Measurements from ENCODE around the gene VWA3B.

The VWA3B gene

DNA sequence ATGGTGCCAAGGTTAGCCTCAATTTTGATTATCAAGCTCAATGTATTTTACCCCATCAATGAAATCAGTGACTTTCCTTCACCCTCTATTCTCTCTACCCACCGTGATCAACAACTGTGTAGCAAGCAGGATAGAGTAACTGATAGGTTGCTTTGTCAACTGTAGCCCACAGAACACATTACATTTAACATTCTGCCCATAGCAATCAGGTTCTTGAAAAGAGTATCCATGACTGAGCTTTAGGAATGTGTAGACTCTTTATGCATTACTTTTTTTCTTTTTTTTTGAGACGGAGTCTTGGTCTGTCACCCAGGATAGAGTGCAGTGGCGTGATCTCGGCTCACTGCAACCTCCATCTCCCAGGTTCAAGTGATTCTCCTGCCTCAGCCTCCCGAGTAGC, 19.8 kb upstream of the VWA3B start:
- TF ChIP-seq, protein P1, sequence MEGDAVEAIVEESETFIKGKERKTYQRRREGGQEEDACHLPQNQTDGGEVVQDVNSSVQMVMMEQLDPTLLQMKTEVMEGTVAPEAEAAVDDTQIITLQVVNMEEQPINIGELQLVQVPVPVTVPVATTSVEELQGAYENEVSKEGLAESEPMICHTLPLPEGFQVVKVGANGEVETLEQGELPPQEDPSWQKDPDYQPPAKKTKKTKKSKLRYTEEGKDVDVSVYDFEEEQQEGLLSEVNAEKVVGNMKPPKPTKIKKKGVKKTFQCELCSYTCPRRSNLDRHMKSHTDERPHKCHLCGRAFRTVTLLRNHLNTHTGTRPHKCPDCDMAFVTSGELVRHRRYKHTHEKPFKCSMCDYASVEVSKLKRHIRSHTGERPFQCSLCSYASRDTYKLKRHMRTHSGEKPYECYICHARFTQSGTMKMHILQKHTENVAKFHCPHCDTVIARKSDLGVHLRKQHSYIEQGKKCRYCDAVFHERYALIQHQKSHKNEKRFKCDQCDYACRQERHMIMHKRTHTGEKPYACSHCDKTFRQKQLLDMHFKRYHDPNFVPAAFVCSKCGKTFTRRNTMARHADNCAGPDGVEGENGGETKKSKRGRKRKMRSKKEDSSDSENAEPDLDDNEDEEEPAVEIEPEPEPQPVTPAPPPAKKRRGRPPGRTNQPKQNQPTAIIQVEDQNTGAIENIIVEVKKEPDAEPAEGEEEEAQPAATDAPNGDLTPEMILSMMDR (IDR thresholded peaks at IDR 0.05; ENCODE audit: low read depth, low read length) = no peak
- H3K4me3 ChIP-seq (ENCODE audit: low read depth, low read length) = no peak overlapping the region

DNA sequence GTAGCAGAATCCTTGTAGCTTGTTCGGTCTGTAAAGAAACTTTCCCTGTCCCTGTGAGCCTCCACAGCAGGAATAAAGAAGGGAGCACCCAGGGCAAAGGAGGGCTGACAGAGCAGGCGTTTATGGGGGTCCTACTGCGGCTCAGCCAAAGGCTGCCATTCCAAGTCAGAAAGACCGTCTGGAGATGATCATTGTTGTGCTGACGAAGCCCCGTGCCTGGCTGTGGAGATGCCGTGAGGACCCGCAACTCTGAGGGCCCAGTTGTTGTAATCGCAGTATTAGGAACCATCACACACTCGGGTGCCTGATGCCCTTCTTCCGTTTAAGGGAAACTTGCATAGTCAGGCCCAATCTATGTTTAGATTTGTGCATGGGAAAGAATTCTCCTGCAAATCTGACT, 16.9 kb upstream of the VWA3B start:
- H3K4me3 ChIP-seq (ENCODE audit: low read depth, low read length) = no peak overlapping the region
- TF ChIP-seq, protein P1 (IDR thresholded peaks at IDR 0.05; ENCODE audit: low read depth, low read length) = no peak

DNA sequence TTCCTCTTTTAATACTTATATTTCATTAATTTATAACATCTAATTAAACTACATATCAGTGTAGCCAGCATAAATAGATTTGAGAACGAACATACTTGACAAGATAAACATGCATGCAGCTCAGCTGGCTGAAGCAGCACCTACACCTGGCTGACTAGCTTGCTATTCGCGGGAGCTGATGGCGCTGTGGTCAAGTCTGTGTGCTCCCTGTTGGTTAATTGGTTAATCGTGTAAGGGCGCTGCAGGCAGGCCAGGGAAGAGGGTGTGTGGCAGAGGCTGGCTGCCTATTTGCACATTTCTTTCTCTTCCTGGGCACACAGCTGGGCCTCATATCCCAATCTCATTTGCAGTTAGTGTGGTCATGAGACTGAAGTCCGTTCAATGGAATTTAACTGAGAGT, 14.5 kb upstream of the VWA3B start:
- TF ChIP-seq, protein P1 (IDR thresholded peaks at IDR 0.05; ENCODE audit: low read depth, low read length) = no peak
- no peak overlapping the region for H3K4me3 ChIP-seq (ENCODE audit: low read depth, low read length)

DNA sequence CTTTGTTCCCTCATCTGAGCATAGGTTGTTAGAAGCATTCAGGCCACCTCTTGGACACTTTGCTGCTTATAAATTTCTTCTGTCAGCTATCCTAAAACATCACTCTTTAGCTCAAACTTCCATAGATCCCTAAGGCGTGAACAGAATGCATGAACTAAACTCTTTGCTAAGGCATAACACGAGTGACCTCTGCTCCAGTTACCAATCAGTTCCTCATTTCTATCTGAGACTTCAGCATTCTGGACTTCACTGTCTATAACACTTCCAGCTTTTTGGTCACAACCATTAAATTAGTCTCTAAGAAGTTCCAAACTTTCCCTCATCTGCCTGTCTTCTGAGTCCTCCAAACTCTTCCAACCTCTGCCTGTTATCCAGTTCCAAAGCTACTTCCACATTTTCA, 8.3 kb upstream of the VWA3B start:
- no peak overlapping the region for H3K4me3 ChIP-seq (ENCODE audit: low read depth, low read length)
- TF ChIP-seq, protein P1 (IDR thresholded peaks at IDR 0.05; ENCODE audit: low read depth, low read length) = no peak

DNA sequence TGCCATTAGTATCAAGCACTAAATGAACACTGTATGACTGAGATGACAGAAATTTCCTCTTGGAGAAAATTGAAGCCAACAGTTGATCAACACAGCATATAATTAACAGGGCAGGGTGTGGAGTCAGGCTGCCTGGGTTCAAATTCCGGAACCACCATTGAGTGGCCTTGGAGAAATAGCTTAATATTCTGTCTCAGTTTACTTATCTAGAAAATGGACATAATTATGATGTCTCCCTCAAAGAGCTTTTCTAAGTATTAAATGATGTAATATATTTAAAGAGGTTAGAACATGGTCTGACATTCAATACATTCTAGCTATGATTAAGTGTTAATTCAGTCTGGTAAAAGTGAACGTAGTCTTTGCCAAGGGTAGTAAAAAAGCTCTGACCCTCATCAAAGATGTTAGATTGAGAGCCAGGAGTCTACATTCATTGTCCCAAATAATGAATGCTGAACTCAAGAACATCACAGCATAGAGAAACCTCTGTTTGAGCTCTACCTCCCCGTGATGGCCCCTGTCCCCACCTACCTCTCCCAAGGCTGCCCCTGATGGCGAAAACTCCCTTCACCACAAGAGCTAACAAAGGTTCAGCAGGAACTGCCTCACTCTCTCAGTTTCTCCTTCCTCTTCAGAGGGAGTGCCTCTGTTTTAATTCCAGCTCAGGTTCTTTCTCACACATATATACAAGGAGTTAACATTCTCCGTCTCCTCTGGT, 2.7 kb upstream of the VWA3B start:
- TF ChIP-seq, protein P1 (IDR thresholded peaks at IDR 0.05; ENCODE audit: low read depth, low read length) = no peak
- no peak overlapping the region for H3K4me3 ChIP-seq (ENCODE audit: low read depth, low read length)

DNA sequence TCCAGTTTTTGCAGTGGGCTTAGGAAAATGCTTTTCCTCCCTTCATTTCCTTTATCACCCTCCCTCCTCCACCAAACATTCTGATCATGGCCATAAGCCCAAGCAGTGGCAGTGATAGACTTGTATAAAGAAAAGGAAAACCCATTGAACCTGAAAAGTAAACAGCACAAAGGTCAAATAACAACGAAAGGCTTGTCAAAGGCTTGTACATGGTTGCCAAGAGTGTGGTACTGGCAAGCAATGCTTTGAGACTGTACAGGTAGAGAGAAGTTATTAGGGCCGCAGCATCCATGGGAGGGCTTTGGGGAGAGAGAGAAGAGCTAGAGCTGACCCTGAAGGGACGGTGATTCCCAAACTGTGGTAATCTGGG, 2.1 kb upstream of the VWA3B start:
- H3K4me3 ChIP-seq (ENCODE audit: low read depth, low read length) = no peak overlapping the region
- TF ChIP-seq, protein P1 (IDR thresholded peaks at IDR 0.05; ENCODE audit: low read depth, low read length) = no peak

DNA sequence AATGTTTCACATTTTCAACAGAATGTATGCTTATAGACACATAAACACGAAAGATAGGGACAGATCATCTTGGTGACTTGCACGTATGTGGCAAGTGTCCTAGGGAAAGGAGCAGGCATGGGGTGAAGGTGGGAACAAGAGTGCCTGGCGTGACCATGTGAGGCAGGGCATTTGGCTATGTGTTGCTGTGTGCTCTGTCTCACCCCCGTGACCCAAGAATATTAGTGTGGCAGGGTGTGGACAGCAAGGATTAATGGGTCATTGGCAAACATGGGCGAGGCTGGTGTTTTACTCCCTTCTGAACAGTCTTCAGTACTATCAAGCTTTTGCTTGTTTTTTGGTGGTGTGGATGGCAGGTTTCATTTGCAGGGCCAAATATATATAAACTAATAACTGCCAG, 1.3 kb upstream of the VWA3B start:
- no peak overlapping the region for H3K4me3 ChIP-seq (ENCODE audit: low read depth, low read length)
- TF ChIP-seq, protein P1 (IDR thresholded peaks at IDR 0.05; ENCODE audit: low read depth, low read length) = no peak
